Brain microvascular endothelial cell (primary cell): ENCODE data around the gene SPATS2L.

ENCODE experiments used
- DNase-seq: peaks from one replicate; pipeline ENCODE4 v3.0.0-alpha.2; 2020
- H3K27ac ChIP-seq: fragments of 250-450 bp; sonication (Bioruptor Pico); 2 replicates; pipeline ENCODE4 v1.5.1; 2020; ENCODE audit warnings: mild to moderate bottlenecking, moderate library complexity
- H3K27me3 ChIP-seq: fragments of 250-450 bp; sonication (Bioruptor Pico); replicated peaks from 2 replicates; pipeline ENCODE4 v1.5.1; 2020; ENCODE audit warnings: mild to moderate bottlenecking
- H3K36me3 ChIP-seq: fragments of 250-450 bp; sonication (Bioruptor Pico); replicated peaks from 2 replicates; pipeline ENCODE4 v1.5.1; 2020; ENCODE audit warnings: mild to moderate bottlenecking
- H3K4me3 ChIP-seq: 2 replicates; pipeline ENCODE4 v1.5.1; 2011; ENCODE audit warnings: low read depth, mild to moderate bottlenecking, control low read depth, low read length, moderate library complexity
- CTCF ChIP-seq: IDR thresholded peaks from 2 replicates; pipeline ENCODE4 v1.5.1; 2011; ENCODE audit warnings: low read depth, mild to moderate bottlenecking, moderate library complexity, low read length, control low read depth, inconsistent platforms; ENCODE audit errors: missing control alignments
- in situ Hi-C: cut with HindIII; loops from 2 replicates; pipeline ENCODE4 v1.10.0; 2017; ENCODE audit warnings: low sequenced_read_pairs, low pct_ligation_motif_present

SPATS2L gene

GRCh38 chr2:200415455-200415854, 109.0 kb downstream of the SPATS2L start:
- in situ Hi-C loops, result no loop called here
- DNase-seq, result no peak
- no peak overlapping the region for H3K4me3 ChIP-seq

GRCh38 chr2:200416878-200417277, 110.4 kb downstream of the SPATS2L start:
- H3K4me3 ChIP-seq, result no peak overlapping the region
- H3K36me3 ChIP-seq, result peaks cover 35% of the 10 kb centered on the region
- DNase-seq, result no peak

More at GRCh38 chr2:200415455-200415854, 109.0 kb downstream of the SPATS2L start:
- H3K27ac ChIP-seq, result no peak overlapping the region
- TF ChIP-seq CTCF, result no peak
- H3K36me3 ChIP-seq, result peaks cover 24% of the 10 kb centered on the region
- H3K27me3 ChIP-seq, result no peaks in the 10 kb centered on the region

GRCh38 chr2:200417366-200417765, 110.9 kb downstream of the SPATS2L start:
- in situ Hi-C loops, result no loop called here
- TF ChIP-seq CTCF, result no peak
- H3K27ac ChIP-seq, result no peak overlapping the region
- H3K27me3 ChIP-seq, result no peaks in the 10 kb centered on the region
- no peak for DNase-seq
- peaks cover 35% of the 10 kb centered on the region for H3K36me3 ChIP-seq
- no peak overlapping the region for H3K4me3 ChIP-seq

More at GRCh38 chr2:200416878-200417277, 110.4 kb downstream of the SPATS2L start:
- Histone ChIP-seq H3K27me3 (no peaks in the 10 kb centered on the region), H3K27ac (no peak overlapping the region)
- in situ Hi-C loops, result no loop called here
- TF ChIP-seq CTCF, result no peak

GRCh38 chr2:200418399-200418798, 111.9 kb downstream of the SPATS2L start:
- Histone ChIP-seq H3K27ac (no peak overlapping the region), H3K4me3 (no peak overlapping the region), H3K27me3 (no peaks in the 10 kb centered on the region), H3K36me3 (peaks cover 41% of the 10 kb centered on the region)
- TF ChIP-seq CTCF, result no peak
- in situ Hi-C loops, result no loop called here
- no peak for DNase-seq

- Histone ChIP-seq H3K36me3 (peaks cover 41% of the 10 kb centered on the region), H3K4me3 (no peak overlapping the region), H3K27ac (no peak overlapping the region), H3K27me3 (no peaks in the 10 kb centered on the region)
- DNase-seq, result no peak
- in situ Hi-C loops, result no loop called here
- TF ChIP-seq CTCF, result no peak
Observed at GRCh38 chr2:200419325-200419724, 112.8 kb downstream of the SPATS2L start.

- TF ChIP-seq CTCF, result no peak
- H3K27ac ChIP-seq, result no peak overlapping the region
- H3K27me3 ChIP-seq, result no peaks in the 10 kb centered on the region
- in situ Hi-C loops, result no loop called here
- H3K36me3 ChIP-seq, result peaks cover 41% of the 10 kb centered on the region
- no peak for DNase-seq
- H3K4me3 ChIP-seq, result no peak overlapping the region
Observed at GRCh38 chr2:200421270-200421669, 114.8 kb downstream of the SPATS2L start.
